Activated T-cell treated with anti-CD3 and anti-CD28 coated beads for 1 hour (primary cell): Measurements from ENCODE around the gene SPAG9.
A peak's percentile ranks its signal among the peaks of the same experiment; 100 is the strongest.

ENCODE experiments used
- DNase-seq: peaks from one replicate; pipeline ENCODE4 v3.0.0-alpha.2; 2020; ENCODE audit warnings: low read depth

The SPAG9 gene

DNA sequence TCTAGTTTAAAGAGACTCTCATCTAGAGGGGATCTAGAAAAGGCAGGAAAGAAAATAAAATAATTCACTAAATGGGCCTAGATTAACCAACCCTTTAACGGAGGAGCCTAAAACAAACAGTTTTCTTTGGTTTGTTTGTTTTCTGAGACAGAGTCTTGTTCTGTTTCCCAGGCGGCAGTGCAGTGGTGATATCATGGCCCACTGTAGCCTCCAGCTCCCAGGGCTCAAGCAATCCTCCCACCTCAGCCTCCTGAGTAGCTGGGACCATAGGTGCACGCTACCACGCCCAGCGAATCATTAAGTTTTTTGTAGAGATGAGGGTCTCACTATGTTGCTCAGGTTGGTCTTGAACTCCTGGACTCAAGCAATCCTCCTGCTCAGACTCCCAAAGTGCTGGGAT, 132.2 kb downstream of the SPAG9 start:
- no peak for DNase-seq

DNA sequence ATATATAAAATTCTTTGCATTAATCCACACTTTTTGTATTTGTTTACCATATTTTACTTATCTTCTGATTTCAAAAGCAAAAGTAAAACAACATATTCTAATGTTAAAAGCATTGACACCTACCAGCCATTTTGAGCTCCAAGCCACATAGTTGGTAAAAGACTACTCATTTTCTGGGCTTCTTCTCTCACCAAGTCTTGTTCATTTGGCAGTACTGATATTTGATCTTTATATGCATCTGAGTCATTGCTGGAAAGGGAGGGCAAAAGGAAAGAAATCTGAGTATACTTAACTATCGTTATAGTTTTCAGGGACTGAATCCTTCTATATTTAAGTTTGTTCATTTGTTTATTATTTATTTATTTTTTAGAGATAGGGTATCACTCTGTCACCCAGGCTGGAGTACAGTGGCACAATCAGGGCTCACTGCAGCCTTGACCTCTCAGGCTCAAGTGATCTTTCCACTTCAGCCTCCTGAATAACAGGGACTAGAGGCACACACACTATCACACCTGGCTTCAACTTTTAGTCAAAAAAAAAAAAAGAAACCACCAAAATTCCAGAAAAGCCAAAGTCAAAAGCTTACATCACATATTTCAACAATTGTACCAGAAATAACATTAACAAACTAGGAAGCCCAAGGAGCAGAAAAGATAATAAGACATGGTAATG, 133.5 kb downstream of the SPAG9 start:
- DNase-seq = no peak

DNA sequence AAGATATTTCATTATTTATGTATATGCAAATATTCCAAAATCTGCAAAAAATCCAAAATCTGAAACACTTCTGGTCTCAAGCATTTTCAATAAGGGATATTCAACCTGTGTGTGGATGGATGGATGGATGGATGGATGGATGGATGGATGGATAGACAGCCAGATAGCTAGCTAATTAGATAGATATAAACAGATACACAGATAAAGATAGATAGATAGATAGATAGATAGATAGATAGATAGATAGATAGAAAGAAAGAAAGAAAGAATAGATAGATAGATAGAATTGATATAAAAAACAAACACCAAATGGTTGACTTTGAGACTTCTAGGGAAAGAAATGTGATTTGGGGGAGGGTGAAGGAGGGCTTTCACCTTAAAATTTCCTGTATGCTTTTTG, 139.4 kb downstream of the SPAG9 start:
- DNase-seq = no peak

DNA sequence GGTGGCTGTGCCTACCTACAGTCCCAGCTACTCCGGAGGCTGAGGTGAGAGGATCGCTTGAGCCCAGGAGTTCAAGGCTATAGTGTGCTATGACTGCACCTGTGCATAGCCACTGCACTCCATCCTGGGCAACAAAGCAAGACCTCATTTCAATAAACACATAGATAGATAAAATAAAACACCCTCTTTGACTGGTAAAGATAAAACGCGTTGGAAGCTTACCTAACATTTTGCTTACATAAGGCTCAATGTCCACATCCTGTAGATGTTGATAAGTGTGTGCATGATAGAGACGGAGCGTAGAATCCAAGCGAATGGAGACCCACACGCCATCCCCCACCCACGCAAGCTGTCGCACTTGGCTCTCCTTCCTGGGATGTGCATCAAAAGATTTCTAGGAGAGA, 141.1 kb downstream of the SPAG9 start:
- no peak for DNase-seq

DNA sequence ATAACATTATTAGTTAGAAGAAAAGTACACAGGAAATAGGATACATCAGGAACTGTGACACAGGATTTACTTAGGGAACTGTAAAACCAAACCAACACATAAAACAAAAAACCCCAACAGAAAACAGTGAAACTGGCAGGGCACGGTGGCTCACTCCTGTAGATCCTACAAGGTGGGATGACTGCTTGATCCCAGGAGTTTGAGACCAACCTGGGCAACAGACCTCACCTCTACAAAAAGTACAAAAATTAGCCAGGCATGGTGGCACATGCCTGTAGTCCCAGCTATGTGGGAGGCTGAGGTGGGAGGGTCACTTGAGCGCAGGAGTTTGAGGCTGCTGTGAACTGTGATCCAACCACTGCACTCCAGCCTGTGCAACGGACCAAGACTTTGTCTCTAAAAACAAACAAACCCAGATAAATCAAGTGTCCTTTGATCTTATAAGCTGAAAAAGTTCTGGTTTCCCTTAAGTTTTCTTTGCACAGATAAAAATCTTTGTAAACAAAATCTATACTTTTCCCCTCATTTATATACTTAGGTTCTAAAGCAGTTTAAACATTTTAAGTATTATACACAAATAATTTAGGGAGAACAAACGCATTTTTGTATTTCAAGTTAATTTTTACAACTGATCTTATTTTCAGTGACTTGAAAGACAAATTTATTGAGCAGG, 143.0 kb downstream of the SPAG9 start:
- DNase-seq = no peak

DNA sequence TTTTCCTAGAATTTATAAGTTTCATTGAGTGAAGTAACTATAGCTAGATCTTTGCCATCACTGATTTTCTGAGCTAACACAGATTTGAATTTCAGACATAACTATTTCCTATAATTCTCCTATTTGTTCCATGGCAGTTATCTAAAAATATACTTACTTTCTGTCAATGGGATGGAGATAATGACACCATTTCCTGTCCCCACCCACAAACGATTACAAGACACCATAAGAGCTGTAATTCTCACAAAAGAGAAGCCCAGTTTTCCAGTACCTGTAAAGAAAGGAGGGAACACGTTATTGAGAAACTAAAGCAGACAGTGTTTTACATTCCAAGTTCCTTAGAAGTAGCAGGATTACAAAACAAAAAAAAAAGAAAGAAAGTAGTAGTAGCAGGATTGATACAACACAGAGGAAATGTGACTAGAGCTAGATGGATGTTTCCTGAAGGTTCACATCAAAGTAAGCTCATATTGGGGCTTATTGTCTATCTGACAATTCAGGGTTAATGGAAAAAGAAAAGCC, 143.7 kb downstream of the SPAG9 start:
- DNase-seq = no peak

DNA sequence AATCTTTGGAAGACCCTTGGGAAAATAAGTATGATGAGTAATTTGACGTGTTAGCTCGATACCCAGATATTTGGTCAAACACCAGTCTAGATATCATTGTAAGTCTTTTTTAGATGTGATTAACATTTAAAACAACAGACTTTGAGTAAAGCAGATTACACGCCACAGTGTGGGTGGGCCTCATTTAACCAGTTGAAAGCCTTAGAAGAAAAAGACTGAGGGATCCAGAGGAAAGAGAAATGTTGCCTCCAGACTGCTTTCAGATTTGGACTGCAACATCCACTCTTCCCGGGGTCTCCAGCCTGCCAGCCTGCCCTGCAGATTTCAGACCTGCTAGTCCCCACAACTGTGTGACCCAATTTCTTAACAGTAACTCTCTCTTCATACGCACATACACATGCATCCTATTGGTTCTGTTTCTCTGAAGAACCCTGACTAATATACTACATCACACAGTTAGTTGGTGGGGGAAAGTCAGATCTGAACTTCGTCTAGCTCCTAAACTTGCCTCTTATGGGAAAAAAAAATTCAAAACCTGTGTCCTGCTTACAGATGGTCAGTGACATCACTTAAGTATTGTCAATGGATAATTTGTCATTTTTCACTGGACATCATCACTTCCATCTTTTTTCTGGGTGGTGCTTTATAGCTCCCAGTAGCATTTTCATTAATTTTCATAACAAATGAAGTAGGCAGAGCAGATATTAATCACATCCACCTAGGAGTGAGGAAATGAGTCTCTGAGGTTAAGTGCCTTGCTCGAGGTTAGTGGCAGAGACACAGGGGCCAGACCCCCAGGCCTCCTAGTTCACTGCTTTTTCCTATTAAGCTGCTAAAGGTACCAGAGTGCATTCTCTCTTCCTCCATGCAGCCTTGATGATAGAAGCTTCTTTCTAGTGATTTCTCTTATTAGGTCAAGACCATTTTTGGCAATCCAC, 146.8 kb downstream of the SPAG9 start:
- no peak for DNase-seq

DNA sequence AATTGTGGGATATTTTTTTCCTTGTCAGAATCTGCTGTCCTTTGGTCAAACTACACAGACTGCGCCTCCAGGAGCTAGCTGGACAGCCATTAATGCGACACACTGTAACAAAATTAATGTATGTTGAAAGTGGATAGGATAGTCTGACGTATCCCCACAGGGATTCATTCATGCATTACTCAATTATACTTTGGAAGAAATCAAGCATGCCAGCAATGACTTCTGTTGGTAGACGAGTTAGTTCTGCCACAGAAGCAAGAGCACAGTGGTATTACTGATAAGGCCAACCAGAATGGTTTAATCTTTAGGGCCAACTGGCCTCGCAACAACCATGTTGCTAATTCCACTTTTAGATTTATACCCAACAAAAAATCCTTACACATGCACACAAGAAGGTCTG, 148.1 kb downstream of the SPAG9 start:
- DNase-seq = no peak

DNA sequence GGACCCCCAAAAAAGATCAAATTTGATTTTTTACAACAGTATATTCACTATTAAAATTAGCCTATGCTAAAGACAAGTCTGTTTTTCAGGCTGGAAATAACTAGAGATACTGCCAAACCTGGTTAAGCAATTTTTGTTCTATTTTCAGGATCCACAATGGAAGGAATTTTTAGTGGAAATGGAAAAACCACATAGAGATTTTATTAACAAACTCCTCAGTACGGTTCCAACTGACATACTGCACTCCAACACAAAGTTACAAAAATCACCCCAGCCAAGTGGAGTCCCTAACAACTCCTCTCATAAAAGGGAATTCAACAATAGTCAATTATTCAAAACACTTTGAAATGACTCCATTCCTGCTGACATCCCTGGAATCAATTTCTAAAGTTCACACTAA, 152.9 kb downstream of the SPAG9 start:
- DNase-seq = no peak

DNA sequence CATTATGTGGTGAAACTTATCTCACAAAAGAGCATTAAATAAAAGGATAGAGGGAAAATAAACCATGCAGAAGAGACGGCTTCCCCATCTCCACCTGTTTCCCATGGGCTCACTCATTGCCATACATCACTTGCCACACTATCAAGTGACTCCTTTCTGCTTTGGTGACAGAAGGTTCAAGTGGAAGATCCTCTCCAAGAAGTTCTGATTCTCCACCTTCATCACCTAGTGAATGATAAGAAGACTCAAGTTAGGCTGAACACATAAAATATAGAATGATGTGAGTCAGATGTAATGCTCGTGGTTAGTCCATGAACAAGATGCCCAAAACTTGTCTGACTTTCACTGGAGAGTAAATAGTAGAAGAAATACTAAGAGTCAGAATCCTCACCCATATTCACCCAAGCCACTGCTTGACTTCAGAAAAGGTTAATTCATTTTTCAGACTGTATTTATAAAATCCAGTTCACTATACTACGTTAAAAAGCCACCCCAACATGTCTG, 154.5 kb downstream of the SPAG9 start:
- no peak for DNase-seq

DNA sequence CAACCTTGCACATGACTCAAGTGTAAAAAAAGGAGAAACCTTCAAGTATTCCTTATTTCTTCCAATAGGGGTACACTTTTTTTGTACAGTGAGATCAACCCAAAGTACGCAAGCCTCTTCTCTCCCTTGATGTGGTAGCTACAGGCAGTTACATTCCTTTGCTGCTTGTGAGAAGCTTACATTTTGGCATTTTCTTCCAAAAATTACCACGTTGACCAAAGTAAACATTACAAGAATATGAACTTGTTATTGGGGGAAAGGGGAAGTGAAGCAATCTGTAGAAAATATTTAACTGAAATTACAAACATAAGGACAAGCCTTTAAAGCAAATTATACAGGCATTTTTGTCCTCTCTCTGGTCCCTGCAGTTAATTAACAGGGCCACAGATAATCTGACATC, 157.5 kb downstream of the SPAG9 start:
- DNase-seq = no peak

DNA sequence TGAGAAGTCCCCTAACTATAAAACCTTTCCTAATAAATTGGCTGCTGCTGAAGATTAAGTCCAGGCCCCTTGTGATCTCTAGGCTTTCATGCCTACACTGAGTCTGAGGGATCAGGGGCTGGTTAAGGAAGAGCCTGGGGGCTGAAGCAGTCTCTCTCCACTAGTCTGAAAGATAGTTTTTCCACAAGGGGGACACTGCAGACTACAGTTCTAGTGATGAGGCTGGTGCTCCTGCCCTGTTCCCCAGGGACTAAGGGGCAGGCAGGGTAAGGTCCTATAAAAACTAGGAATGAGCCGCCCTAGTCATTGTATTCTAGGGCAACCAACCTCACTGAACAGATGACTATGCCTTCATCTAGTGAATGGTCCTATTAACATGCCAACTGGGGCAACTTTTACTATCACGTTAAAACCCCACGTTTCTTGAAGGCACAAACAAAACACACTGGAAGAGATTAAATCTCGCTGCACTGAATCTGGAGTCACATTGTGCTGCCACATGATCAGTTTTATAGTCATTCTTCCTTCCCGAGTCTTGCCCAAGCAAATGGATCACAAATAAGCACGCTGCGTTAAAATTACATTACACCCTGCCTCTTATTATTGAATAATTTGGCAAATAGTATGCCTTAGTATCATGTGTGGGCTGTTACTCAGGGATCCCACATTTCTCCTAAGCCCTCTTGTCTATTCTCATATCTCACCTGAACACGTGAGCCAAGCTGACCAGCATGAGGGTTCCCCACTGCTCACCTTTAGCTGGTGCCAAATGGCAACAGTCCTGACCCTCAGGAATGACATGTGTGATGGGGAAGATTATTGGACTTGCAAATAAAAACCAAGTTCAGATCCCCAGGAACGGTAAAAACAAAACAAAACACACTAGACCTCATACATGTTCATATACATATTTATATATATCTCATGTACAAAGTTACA, 159.1 kb downstream of the SPAG9 start:
- no peak for DNase-seq

DNA sequence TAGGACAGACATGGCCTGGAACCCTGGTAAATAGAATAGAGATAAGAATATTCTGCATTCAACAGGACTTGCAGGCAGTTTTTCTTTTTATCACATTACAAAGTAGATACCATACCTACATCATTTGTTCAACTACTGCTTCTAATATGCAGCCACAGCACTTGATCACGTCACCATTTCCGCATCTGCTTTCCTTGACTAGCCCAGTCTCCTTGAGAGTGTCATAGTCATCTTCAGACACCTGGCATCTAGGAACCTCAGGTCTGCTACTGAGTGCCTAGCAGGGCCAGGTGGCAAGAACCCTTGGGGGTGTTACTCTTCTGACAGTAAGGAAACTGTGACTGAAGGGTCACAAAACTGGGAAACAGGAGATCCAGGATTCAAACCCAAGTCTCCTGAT, 161.3 kb downstream of the SPAG9 start:
- no peak for DNase-seq

DNA sequence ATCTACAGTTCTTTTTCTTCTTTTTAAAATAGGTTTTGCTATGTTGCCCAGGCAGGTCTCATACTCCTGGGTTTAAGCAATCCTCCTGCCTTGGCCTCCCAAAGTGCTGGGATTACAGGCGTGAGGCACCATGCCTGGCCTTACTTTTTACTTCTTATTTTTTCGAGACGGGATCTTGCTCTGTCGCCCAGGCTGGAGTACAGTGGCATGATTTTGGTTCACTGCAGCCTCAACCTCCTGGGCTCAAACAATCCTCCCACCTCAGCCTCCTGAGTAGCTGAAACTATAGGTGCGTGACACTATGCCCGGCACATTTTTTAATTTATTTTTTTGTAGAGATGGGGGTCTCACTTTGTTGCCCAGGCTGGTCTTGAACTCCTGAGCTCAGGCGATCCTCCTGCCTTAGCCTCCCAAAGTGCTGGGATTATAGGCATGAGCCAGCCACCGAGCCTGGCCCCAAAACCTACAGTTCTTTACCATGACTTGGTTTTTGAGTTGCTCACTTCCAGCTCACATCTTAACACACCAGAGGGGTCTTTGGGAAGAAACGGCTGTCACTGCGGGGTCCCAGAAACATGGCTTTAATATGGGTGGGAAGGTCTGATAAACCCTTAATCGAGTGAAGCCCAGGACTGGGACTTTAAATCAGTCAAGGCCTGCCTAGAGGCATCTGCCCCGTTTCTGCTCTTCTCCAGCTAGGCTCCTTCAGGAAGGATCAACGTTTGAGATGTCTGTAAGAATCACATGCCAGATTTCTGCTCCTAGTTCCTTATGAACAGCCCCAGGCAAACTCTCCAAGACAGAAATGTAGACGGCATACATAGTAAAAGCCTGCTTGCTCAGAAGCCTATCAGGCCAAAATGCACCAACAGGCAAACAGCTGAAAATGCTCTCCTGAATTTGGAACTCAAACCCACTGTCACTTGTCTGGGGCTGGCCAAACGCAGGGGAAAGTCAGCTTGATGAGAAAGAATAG, 162.8 kb downstream of the SPAG9 start:
- no peak for DNase-seq

DNA sequence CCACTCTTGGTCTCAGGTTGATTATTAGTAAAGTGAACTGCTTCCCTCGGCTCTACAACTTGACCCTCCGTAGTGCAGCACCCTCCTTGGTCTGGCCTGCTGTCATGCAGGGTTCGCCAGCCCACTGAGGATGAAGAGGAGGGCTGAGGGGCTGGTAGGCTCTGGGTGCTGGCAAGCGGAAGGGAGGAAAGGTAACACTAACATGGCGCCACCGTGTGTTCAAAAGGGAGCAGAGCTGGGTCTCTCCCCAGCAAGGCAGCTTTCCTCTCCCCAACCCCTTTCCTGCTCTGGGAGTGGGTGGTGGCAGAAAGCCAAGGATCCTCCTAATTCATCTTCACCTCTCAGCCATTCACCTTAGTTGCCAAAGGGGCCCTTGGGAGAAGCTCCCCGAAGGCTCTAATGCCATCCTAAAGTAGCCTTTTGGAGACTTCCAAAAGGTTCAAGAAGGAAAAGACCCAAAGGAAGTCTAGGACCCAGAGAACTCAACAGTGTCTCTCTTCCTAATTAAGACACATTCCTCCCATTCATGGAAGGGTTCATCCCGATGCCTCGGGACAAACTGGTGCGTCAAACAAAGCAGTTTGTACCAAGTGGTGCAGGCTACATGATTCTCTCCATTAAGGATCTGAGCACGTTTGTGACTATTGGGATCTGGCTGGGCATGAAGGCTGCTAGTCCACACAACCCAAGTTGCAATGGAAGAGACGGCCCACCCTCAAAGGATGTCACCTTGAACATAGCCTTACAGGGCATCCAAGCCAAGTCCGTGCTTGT, 163.7 kb downstream of the SPAG9 start:
- peak; percentile 59 for DNase-seq

DNA sequence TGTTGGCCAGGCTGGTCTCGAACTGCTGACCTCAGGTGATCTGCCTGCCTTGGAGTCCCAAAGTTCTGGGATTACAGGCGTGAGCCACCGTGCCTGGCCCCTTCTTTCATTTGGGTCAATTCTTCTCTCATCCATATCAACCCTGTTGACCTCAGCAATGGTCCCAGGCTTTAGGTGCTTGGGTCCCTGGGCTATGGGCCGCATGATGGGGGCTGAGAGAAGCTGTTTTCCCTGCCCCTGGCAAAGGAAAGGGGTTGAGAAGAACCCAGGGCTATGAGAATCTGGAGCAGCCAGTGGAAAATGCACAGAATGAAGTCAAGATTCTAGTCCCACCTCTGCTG, 164.3 kb downstream of the SPAG9 start:
- no peak for DNase-seq

DNA sequence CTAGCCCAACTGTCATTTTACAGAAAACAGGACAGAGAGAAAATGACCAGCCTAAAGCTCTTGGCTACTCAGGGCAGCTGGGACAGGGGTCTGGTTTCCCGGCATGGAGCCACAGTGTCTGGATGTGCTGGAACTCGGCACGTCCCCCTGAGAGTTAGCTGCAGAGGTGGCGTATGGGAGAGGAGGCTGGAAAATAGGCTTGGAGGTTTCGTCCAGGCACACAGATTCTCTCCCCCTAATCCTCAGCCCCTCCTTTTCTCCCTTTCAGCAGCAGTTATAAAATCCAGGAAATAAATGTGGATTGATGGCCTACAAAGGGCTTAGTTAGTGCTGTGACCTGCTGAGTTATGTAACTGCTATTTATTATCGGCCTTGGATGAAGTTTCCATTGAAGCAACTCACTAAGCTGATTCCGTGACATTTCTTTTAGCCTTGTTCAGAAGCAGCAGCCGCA, 165.0 kb downstream of the SPAG9 start:
- DNase-seq = no peak

DNA sequence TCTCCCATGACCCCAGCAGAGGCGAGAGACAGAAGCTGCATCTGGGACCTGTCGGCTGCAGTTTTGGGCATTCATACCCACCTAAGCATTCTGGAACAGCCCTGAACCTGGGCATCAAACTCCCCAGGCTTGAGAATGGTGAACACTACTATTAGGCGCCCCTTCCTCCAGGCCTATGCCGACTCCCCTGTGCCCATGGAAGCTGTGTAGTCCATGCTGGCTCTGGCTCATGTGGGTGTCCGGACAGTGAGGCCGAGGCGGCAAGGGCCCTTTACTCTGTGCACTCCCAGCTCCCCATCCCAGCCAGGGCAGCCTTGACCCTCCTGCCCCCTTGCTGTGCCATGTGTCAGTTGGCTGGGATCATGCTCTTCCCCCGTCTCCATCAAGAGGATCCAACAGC, 165.5 kb downstream of the SPAG9 start:
- DNase-seq = no peak

DNA sequence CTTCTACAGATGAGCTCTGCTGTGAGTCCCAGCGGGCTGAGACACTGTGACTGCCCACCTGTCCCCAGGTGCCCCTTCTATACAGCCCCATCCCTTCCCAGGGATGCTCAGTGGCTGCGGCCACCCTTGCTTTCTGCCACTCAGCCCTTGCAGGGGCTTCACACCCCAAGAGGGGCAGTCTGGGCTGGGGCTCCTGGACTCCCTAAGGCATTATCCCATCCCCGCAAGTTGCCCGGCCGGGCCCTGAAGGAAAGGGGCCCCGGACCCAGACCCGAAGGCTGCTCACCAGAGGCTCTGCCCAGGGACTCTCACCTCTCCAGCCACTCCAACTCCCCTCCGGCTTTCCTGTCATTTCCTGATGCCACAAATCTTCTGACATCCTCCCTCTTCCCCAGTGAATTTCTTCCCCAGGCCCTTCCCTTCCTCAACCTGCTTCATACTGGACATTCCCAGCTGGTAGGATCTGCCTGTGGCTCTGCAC, 166.0 kb downstream of the SPAG9 start:
- DNase-seq = no peak
